Adrenal gland (tissue), 5 donors: Measurements from ENCODE around the gene ZNF281.

Experiments
- CTCF ChIP-seq, 6 experiments: fragments of 450-650 bp in 4 of 6; fragments of 200-600 bp in 2 of 6; sonication (generic) in 1 of 6; IDR thresholded peaks; 1 replicate in 5 of 6; 2 replicates in 1 of 6; pipeline versions ENCODE4 v1.5.1 to v1.8.0; 2016 to 2021; ENCODE audit warnings: antibody characterized with exemption in 6 of 6, mild to moderate bottlenecking in 2 of 6, moderate library complexity in 1 of 6
- POLR2A ChIP-seq, 2 donors: fragments of 450-650 bp; IDR thresholded peaks; one replicate each; pipeline ENCODE4 v1.6.1; 2017; ENCODE audit warnings: antibody characterized with exemption in 2 of 2, mild to moderate bottlenecking in 2 of 2, moderate library complexity in 1 of 2
- donor health status: DM: no; HTN: no; CAD: no.

- TF ChIP-seq CTCF (IDR thresholded peaks at IDR 0.05): no peak
- TF ChIP-seq POLR2A (IDR thresholded peaks at IDR 0.05): no peak
These were observed 29.2 kb downstream of the ZNF281 start for GRCh38 chr1:200380589-200381021.
